NT2/D1 (cell line): ENCODE measurements around the gene MEGF9.

Experiments
- DNase-seq: peaks from one replicate; pipeline ENCODE4 v3.0.0-alpha.2; 2011; ENCODE audit warnings: low read depth, low spot score
- H3K27me3 ChIP-seq: 2 replicates; pipeline ENCODE4 v1.6.0; 2011; ENCODE audit warnings: mild to moderate bottlenecking; ENCODE audit not compliant: insufficient read length, insufficient read depth
- H3K36me3 ChIP-seq: 2 replicates; pipeline ENCODE4 v1.6.1; 2011; ENCODE audit warnings: mild to moderate bottlenecking, low read length, mixed read lengths; ENCODE audit not compliant: insufficient read depth, insufficient read length
- H3K4me1 ChIP-seq: 2 replicates; pipeline ENCODE4 v1.5.1; 2011; ENCODE audit not compliant: insufficient read depth, insufficient read length
- H3K4me3 ChIP-seq: 2 replicates; pipeline ENCODE4 v1.5.1; 2011; ENCODE audit warnings: low read depth; ENCODE audit not compliant: insufficient read length
- H3K9ac ChIP-seq: 2 replicates; pipeline ENCODE4 v1.6.0; 2011; ENCODE audit warnings: low read depth; ENCODE audit not compliant: insufficient read length
- H3K9me3 ChIP-seq: 2 replicates; pipeline ENCODE4 v1.5.1; 2011; ENCODE audit warnings: mild to moderate bottlenecking, low read length; ENCODE audit not compliant: insufficient read depth
- SUZ12 ChIP-seq: IDR thresholded peaks from 2 replicates; pipeline ENCODE4 v1.6.1; 2011; ENCODE audit not compliant: insufficient read length, insufficient read depth; ENCODE audit errors: extremely low read depth
- YY1 ChIP-seq: IDR thresholded peaks from 2 replicates; pipeline ENCODE4 v1.6.1; 2011; ENCODE audit not compliant: insufficient read length, insufficient read depth
- ZNF274 ChIP-seq: IDR thresholded peaks from 2 replicates; pipeline ENCODE4 v1.6.1; 2011; ENCODE audit warnings: mild to moderate bottlenecking, low read depth, low read length

Gene MEGF9

DNA sequence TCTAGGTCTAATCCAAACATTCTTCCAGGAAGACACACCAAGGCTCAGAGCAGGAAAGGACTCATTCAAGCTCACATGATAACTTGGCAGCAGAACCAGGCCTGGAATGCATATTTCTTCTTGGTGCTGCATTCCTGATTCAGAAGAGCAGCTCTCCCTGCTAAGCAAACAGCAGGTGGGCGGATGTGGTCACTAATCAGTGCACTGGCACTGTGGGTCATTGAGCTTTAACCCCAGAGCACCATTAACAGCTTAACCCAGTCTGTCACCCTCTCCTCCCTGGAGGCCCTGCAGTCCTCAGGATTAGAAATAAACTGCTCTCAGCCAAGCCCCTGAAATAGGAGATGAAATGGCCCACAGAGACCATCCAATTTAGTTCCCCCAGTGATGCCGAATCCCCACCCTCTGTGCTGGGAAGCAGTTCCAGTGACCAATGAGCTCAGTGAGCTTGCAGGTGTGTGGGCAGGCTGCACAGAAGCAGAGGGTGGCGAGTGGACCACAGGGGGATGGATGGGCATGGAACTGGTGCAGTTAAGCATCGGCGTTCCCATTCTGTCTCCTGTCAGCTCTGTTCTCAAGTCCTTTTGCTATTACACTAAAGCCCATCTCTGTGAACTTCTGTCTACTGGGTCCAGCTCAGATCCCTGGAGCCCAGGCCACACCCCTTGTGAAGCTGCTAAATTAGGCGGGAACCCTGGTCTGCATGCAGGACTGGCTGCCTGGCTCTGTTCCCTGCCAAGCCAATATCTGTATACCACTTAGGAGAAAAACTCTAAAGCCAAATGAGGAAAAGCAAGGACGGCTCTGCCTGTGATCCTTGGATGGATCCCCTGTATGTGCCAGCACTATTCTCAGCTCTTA is 16.6 kb upstream of the MEGF9 start:
- peak; percentile 20 for DNase-seq
- Histone ChIP-seq H3K27me3 (no peaks in the 10 kb centered on the region), H3K36me3 (no peaks in the 10 kb centered on the region), H3K9ac (no peak overlapping the region), H3K4me3 (no peak overlapping the region), H3K9me3 (no peaks in the 10 kb centered on the region), H3K4me1 (peaks cover 2% of the 10 kb centered on the region)
- TF ChIP-seq ZNF274 (no peak), YY1 (no peak), SUZ12 (no peak)

DNA sequence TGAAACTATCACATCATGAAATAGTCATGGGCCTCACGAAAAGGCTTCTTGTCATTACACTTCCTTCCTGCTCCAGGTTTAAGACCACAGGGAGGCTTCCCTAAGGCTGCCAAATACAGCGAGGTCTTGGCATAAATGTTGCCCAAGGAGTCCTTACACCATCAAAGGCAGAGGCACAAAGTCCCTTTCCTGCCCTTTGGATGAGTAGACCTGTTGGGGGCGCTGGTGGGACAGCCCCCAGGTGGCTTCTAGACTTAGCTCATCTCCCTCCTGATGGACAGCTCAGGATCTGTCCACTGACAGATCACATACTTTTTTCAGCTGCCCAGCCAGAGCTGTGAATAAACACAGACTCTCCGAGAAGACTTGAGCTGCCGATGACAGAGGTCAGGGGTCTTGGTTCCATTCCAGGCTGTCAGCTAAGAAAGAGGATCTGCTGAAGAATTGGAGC is 15.5 kb upstream of the MEGF9 start:
- Histone ChIP-seq H3K27me3 (no peaks in the 10 kb centered on the region), H3K9ac (no peak overlapping the region), H3K4me3 (no peak overlapping the region), H3K4me1 (peaks cover 2% of the 10 kb centered on the region), H3K36me3 (no peaks in the 10 kb centered on the region), H3K9me3 (no peaks in the 10 kb centered on the region)
- no peak for TF ChIP-seq ZNF274
- no peak for TF ChIP-seq YY1
- TF ChIP-seq SUZ12, result no peak
- DNase-seq, result peak; percentile 20

DNA sequence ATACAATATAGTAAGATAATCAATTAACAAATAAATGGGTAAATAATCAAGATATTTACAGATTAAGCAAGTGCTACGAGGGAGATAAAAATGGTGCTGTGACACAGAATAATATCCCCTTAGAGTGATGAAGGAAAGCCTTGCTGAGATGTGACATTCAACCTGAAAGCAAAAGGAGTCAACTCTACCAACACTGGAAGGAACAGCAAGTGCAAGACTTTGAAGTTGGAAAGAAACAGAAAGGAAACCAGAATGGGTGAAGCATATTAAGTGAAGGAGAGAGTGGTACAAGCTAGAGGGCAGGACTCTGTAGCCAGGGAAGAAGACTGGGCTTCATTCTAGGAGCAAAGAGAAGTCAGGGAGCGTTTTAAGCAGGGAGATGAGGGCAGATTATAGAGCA is 12.2 kb upstream of the MEGF9 start:
- no peaks in the 10 kb centered on the region for H3K27me3 ChIP-seq
- no peak overlapping the region for H3K9ac ChIP-seq
- H3K4me1 ChIP-seq, result peaks cover 2% of the 10 kb centered on the region
- no peak overlapping the region for H3K4me3 ChIP-seq
- DNase-seq, result no peak
- H3K9me3 ChIP-seq, result no peaks in the 10 kb centered on the region
- no peaks in the 10 kb centered on the region for H3K36me3 ChIP-seq
- TF ChIP-seq ZNF274 (no peak), YY1 (no peak), SUZ12 (no peak)

DNA sequence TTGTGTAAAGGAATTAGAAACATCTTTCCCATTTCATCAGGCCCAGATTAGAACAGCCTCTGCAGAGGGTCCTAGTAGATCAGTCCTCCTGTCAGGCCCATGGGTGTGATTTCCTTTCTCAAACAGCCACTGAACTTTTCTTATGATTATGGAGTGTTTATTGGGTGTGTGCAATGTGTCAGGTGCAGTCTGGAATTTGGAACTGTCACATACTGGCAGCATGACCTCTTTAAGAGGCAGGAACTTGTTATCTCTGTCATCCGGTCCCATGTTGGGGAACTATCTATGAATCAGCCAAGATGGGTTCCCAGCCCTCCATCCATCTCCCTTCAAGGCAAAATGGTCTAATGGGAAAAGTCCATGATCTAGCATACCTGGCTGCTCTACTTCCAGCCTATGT is 11.6 kb upstream of the MEGF9 start:
- H3K27me3 ChIP-seq, result no peaks in the 10 kb centered on the region
- no peak overlapping the region for H3K4me3 ChIP-seq
- TF ChIP-seq SUZ12 (no peak), ZNF274 (no peak), YY1 (no peak)
- H3K36me3 ChIP-seq, result no peaks in the 10 kb centered on the region
- no peaks in the 10 kb centered on the region for H3K9me3 ChIP-seq
- no peak for DNase-seq
- H3K4me1 ChIP-seq, result peaks cover 1% of the 10 kb centered on the region
- H3K9ac ChIP-seq, result no peak overlapping the region

DNA sequence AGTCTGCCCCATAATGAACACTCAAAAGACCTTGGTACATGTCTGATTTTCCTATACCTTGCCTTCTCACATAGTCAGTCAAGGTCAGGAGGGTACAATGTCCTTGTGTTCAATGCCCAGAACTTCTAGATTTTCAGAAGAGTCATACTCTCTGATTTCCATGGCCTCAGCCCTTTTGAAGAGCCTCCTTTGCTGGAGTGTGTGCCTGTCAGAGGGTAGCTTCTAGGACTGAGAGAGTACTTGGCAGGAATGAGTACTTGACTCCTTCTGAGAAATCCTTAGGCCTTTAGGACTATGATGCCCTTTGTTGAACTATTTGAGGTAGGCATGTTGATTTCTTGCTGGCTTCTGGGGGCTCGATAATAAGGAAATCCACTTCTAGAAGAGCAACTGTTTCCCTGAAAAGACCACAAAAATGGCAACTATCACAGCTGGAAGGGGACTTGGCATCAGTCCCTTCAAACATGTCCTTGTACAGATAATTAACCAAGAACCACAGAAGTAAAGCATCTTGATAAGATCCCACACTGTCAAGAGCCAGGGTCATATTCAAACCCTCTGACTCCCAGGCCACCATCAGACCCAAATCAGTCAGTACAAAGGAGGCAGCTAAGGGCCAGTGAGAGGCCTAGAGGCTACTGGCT is 10.6 kb upstream of the MEGF9 start:
- H3K27me3 ChIP-seq, result no peaks in the 10 kb centered on the region
- TF ChIP-seq SUZ12, result no peak
- no peaks in the 10 kb centered on the region for H3K4me1 ChIP-seq
- DNase-seq, result no peak
- no peak overlapping the region for H3K9ac ChIP-seq
- H3K4me3 ChIP-seq, result no peak overlapping the region
- H3K9me3 ChIP-seq, result no peaks in the 10 kb centered on the region
- H3K36me3 ChIP-seq, result no peaks in the 10 kb centered on the region

DNA sequence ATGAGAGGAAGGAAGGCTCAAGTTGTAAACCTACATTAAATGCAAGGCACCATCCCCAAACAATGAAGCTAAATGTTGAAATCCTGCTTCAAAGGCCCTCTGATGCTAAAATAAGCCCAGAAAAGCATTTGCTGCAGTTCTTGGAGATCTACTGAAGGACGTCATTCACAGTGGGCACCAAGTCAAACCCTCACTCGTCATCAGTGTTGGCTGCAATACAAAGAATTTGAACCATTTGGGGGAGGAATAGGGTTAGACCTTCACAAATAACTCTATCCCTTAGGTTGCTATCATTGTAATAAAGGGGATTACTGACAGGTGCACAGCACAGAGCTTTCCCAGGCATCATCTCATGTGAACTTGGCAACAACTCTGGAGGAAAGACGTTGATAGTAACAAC is 9.3 kb upstream of the MEGF9 start:
- Histone ChIP-seq H3K9me3 (no peaks in the 10 kb centered on the region), H3K9ac (no peak overlapping the region), H3K4me3 (no peak overlapping the region), H3K36me3 (no peaks in the 10 kb centered on the region), H3K27me3 (no peaks in the 10 kb centered on the region), H3K4me1 (no peaks in the 10 kb centered on the region)
- DNase-seq, result no peak
- TF ChIP-seq YY1 (no peak), SUZ12 (no peak), ZNF274 (no peak)

DNA sequence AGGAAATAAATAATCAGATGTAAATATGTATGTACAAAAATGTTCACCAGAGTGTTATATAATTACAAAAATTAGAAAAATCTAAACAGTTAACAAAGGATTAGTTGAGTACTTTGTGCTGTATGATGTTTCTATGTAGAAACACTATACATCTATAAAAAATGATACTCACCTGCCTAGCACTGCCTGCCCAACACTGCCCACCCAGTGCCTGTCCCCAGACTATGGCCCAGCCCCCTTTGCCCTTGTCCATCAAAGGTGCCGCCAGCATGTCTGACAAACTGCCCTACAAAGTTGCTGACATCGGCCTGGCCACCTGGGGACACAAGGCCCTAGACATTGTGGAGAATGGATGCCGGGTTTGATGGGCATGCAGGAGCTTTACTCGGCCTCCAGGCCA is 6.1 kb upstream of the MEGF9 start:
- H3K9me3 ChIP-seq, result no peaks in the 10 kb centered on the region
- H3K36me3 ChIP-seq, result no peaks in the 10 kb centered on the region
- no peak overlapping the region for H3K9ac ChIP-seq
- no peak overlapping the region for H3K4me3 ChIP-seq
- DNase-seq, result no peak
- TF ChIP-seq ZNF274, result no peak
- TF ChIP-seq YY1, result no peak
- TF ChIP-seq SUZ12, result no peak
- H3K27me3 ChIP-seq, result no peaks in the 10 kb centered on the region
- H3K4me1 ChIP-seq, result peaks cover 5% of the 10 kb centered on the region
